VCaP (cell line): ENCODE data around the gene TRIO.
A peak's percentile ranks its signal among the peaks of the same experiment; 100 is the strongest.

Experiments
- H3K27ac ChIP-seq: fragments of 450-650 bp; 2 replicates; pipeline ENCODE4 v1.5.1; 2017
- TF ChIP-seq, protein P1 (sequence below): fragments of 450-650 bp; conservative IDR thresholded peaks from 2 replicates; pipeline ENCODE4 v1.5.1; 2017; ENCODE audit warnings: mild to moderate bottlenecking, moderate library complexity

TRIO gene

DNA sequence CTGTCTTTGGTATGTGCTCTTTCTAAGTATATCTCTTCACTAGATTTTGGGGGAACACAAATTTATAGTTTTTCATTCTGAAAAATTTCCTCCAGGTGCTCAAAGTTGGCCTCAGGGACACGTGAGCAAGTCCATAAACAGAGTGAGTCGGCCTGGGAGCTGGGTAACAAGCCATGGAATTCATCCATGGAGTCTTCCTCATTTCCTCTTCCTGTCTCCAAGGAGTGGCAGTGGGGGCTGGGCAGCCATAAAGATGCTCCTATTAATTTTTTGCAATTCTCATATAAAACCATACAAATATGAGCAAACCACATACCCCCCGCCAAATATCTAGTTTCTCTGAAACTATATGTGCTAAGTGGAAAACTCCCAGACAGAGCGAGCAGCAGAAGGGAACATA, 301.9 kb downstream of the TRIO start:
- peak overlapping the region; percentile 85 for H3K27ac ChIP-seq

DNA sequence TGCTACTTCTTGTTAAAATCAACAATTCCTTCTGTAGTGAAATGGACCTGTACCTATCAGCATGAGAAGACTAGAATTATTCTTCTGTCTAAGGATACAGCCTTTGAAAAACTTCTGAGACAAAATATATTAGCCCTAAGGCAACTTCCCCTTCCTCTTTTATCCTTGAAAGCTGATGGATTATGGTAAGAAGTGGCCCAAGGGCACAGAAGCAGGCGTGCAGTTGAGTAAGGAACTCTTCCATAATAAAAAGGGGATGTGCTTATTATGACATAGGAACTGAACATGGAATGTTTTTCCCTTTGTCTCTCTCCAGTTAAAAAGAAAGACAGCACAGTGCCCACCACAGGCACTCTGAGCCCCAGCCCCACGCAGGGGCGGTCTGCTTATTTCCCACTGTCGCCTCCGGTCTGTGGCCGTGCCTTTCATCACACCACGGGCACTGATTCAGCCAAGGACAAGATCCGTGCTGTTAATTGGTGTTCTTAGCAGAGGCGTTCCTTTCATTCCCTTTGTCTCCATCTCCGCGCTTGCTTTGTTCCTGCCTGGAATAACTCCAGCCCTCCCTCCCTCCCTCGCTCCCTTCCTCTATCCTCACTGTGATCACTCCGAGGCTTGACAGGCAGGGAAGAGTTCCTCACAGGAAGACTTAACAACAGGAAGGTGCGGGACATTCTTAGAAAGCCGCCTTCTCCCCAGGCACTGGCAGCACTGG, 302.6 kb downstream of the TRIO start:
- peak overlapping the region; percentile 85 for H3K27ac ChIP-seq
- TF ChIP-seq, protein P1, sequence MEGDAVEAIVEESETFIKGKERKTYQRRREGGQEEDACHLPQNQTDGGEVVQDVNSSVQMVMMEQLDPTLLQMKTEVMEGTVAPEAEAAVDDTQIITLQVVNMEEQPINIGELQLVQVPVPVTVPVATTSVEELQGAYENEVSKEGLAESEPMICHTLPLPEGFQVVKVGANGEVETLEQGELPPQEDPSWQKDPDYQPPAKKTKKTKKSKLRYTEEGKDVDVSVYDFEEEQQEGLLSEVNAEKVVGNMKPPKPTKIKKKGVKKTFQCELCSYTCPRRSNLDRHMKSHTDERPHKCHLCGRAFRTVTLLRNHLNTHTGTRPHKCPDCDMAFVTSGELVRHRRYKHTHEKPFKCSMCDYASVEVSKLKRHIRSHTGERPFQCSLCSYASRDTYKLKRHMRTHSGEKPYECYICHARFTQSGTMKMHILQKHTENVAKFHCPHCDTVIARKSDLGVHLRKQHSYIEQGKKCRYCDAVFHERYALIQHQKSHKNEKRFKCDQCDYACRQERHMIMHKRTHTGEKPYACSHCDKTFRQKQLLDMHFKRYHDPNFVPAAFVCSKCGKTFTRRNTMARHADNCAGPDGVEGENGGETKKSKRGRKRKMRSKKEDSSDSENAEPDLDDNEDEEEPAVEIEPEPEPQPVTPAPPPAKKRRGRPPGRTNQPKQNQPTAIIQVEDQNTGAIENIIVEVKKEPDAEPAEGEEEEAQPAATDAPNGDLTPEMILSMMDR = no peak

More for the DNA sequence above, 301.9 kb downstream of the TRIO start:
- TF ChIP-seq, protein P1 = no peak

DNA sequence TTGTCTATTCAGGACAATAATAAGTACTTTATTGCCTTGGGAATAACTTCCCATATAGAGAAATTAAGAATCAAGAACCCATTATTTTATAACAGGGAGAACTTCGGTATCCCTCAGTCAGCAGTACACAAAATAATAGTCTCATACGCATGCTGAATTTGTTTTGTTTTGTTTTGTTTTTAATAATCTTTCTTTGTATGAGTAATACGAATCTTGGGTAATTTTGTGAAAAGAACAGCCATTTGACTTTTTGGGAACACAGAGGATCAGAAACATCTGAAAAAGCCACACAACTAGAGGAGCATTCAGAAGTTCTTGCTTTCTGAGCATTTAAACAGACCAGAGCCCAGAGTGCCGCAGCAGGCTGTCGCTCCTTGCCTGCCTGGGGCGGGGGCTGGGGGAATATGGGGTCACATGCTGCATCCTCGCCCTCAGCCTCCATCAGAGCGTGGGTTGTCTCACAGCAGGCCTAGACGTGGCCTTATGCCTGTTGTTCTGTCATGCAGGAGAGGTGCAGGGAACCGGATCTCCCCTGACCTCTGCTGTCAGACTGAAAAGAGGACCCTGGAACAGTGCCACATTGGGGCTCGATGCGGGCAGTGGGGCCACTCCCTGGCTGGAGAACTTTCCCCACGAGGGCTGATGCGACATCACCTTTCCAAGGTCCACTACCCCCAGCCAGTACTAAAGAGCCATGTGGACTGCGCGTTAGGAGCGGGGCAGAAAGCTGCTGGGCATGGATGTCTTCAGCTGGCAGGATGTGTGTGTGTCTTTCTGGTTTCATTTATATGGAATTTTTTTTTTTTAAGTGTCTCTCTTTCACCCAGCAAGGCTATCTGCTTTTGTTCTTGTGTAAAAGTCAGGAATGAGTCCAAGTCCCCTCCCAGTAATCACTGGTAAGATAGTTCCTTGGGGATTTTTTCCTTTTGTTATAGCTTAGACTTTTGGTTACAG, 305.1 kb downstream of the TRIO start:
- TF ChIP-seq, protein P1 = no peak
- H3K27ac ChIP-seq = peak overlapping the region; percentile 49

DNA sequence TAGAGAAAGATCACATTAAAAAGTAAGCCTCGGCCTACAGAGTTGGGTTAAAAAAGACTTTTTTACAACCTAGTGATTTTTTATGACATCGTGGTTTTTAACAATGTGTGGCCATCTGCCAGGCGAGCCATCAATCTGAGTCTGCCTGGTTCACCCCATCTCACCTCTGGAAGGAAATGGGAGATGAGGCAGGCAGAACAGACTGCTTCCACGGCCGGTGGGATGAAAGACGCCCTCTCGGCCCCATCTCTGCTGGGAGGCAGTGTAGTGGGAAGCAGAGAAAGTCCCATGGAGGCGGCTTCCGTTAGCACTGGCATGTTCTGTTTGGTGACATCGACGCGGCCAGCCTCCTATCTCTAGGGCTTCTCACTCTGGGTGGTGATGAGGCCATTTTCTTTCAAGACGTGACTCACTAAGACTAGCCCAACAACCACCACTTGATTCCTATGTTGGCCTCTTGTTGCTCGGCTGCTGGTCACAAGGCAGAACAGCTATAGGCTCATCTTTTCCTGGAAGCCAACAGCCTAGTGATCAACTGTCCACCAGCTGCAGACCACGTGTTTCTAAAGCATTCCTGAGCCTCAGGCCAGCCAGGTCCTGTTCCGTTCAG, 306.0 kb downstream of the TRIO start:
- peak overlapping the region; percentile 49 for H3K27ac ChIP-seq
- TF ChIP-seq, protein P1 = no peak

DNA sequence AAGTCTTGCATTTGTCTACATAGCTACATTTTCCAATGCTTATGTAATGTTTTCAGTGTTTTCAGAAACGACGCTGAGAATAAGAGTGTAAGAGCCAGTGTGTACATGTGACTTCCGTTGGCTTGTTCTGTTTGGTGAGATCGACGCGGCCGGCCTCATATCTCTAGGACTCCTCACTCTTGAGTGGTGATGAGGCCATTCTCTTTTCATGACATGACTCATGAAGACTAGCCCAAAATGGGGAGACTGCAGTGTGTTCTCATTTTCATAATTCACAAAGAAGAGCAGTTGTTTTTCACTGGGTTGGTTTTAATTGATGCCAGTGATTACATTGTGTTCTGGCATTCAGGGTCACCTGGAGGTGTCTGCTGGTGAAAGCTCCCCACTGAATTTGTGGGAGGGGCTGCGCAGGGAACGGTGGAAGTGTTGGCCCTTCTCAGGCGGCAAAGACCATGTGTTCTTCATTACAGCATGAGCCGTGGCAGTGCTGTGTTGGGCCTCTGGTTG, 306.9 kb downstream of the TRIO start:
- H3K27ac ChIP-seq = no peak overlapping the region
- TF ChIP-seq, protein P1 = no peak

DNA sequence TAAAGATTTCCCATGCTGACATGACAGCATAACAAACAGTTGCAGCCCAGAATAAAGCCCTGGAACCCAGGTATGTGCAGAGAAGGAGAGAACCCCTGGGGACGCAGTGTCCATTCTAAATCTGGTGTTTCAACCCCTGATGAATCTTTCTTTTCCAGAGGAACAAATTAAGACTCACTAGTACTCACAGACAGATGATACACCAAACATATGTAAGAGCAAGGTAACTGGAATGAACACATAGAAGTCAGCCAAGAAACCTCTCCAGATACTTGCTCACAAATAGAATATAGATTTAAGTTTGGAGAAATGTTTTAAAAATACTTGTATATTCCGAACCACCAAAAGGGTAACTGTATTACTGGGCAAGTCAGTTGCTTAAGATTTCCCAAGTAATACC, 307.6 kb downstream of the TRIO start:
- no peak overlapping the region for H3K27ac ChIP-seq

More for the DNA sequence above, 307.6 kb downstream of the TRIO start:
- TF ChIP-seq, protein P1 = no peak
